ENCODE results near the gene CDK4.

- TF ChIP-seq CTCF (optimal IDR thresholded peaks at IDR 0.05 in 1 of 3, IDR thresholded peaks at IDR 0.05 in 1 of 3, conservative IDR thresholded peaks at IDR 0.05 in 1 of 3; ENCODE audit: extremely low read depth in 1 of 3, insufficient read depth in 2 of 3, low read length in 3 of 3) (no peak), EZH2 (IDR thresholded peaks at IDR 0.05; ENCODE audit: low read length) (peak; percentile 92)
Observed at GRCh38 chr12:57738661-57739237, 13.4 kb downstream of the CDK4 start, which contains the start of gene AGAP2.
